ACC112 (cell line): ENCODE data around the gene SSUH2.

Experiments used
- H2AFZ ChIP-seq: fragments of 200-600 bp; sonication (generic); one replicate; pipeline ENCODE4 v1.6.0; 2017; ENCODE audit warnings: antibody characterized with exemption, low read length; ENCODE audit not compliant: unreplicated experiment
- H3K27ac ChIP-seq: fragments of 200-600 bp; sonication (generic); 2 replicates; pipeline ENCODE4 v1.5.1; 2014; ENCODE audit warnings: low read depth, mild to moderate bottlenecking, antibody characterized with exemption, low read length, moderate library complexity
- H3K27me3 ChIP-seq: fragments of 200-600 bp; sonication (generic); 2 replicates; pipeline ENCODE4 v1.6.1; 2014; ENCODE audit warnings: mild to moderate bottlenecking, antibody characterized with exemption, low read length, moderate library complexity, mixed read lengths; ENCODE audit not compliant: insufficient read depth
- H3K36me3 ChIP-seq: fragments of 200-600 bp; sonication (generic); 2 replicates; pipeline ENCODE4 v1.6.1; 2016; ENCODE audit warnings: mild to moderate bottlenecking, antibody characterized with exemption, low read length, moderate library complexity, mixed read lengths; ENCODE audit not compliant: insufficient read depth
- H3K4me1 ChIP-seq: fragments of 200-600 bp; sonication (generic); one replicate; pipeline ENCODE4 v1.6.1; 2016; ENCODE audit warnings: low read length, mixed read lengths; ENCODE audit not compliant: insufficient read depth, unreplicated experiment, control insufficient read depth
- H3K4me3 ChIP-seq: fragments of 200-600 bp; sonication (generic); 2 replicates; pipeline ENCODE4 v1.5.1; 2014; ENCODE audit warnings: mild to moderate bottlenecking, low read depth, low read length
- H3K79me2 ChIP-seq: fragments of 200-600 bp; sonication (generic); one replicate; pipeline ENCODE4 v1.6.0; 2016; ENCODE audit warnings: low read length; ENCODE audit not compliant: control insufficient read depth, unreplicated experiment, insufficient read depth

SSUH2 gene

GRCh38 chr3:8608041-8608790, 36.4 kb downstream of the SSUH2 start:
- Histone ChIP-seq H2AFZ (no peak overlapping the region), H3K27ac (no peak overlapping the region), H3K27me3 (no peaks in the 10 kb centered on the region), H3K4me1 (peaks cover 15% of the 10 kb centered on the region), H3K4me3 (no peak overlapping the region), H3K36me3 (no peaks in the 10 kb centered on the region), H3K79me2 (no peaks in the 10 kb centered on the region)

- Histone ChIP-seq H2AFZ (no peak overlapping the region), H3K36me3 (no peaks in the 10 kb centered on the region), H3K4me1 (peaks cover 15% of the 10 kb centered on the region), H3K27me3 (no peaks in the 10 kb centered on the region), H3K4me3 (no peak overlapping the region), H3K27ac (no peak overlapping the region), H3K79me2 (no peaks in the 10 kb centered on the region)
Observed at GRCh38 chr3:8607234-8608040, 37.2 kb downstream of the SSUH2 start.

DNA sequence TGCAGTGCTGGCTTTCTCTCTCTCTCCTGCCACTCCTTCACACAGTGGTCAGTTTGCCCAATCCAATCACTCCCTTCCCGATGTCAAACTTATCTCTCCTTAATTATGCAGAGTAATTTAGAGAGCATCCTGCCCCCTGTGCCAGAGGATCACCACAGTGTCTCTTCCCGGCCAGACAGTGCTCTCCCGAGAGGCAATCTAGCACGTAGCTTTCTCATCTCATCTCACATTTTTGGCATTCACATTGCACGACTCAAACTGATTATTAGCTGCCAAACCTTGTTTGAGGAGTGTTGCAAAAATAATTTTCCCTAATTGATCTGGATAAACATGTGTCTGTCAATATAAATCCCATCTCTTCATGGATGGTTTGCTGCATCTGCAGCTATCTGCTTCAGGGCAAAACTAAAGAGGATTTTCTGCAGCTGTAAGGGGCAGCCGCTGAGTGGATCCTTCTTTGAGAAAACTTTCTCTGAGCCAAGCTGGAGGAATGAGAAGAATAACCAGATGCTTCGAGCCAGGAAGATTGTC, 37.8 kb downstream of the SSUH2 start:
- no peak overlapping the region for H2AFZ ChIP-seq
- no peak overlapping the region for H3K4me3 ChIP-seq
- H3K36me3 ChIP-seq, result no peaks in the 10 kb centered on the region
- no peaks in the 10 kb centered on the region for H3K79me2 ChIP-seq
- H3K27me3 ChIP-seq, result no peaks in the 10 kb centered on the region
- no peak overlapping the region for H3K27ac ChIP-seq
- peaks cover 15% of the 10 kb centered on the region for H3K4me1 ChIP-seq

DNA sequence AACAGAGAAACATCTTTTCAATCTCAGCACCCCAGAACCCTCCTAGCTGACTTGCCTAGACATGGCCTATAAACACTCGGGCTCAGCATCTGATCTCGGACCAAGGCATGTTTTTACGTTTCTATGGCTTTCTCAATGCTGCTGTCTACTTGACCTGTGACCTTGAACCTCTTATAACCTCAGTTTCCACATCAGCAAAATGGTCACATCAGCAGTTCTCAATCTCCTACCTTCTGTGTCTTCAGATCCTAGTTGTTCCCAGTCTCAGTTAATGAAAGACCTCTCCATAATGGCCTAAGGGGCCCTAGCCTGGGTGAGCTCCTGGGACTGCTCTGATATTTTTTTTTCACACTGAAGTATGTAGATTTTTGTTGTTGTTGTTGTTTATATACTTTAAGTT, 39.6 kb downstream of the SSUH2 start:
- no peak overlapping the region for H3K27ac ChIP-seq
- H2AFZ ChIP-seq, result no peak overlapping the region
- no peaks in the 10 kb centered on the region; the same call in 1 of the 2 replicates for H3K27me3 ChIP-seq
- no peaks in the 10 kb centered on the region for H3K79me2 ChIP-seq
- no peak overlapping the region for H3K4me3 ChIP-seq
- H3K36me3 ChIP-seq, result no peaks in the 10 kb centered on the region
- peaks cover 15% of the 10 kb centered on the region for H3K4me1 ChIP-seq

DNA sequence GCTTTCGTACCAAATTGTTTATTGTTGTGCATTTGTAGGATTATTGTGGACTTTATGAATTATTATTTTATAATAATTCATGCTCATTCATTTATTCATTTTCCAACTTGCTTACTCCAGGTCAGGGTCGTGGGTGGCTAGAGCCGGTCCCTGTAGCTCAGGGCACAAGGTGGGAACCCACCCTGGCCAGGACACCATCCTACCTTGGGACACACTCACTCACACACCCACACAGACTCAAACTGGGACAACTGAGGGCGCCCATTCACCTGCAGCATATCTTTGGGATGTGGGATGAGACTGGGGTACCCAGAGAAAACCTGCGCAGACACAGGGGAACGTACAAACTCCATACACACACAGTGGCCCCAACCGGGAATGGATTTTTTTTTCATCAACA, 40.6 kb downstream of the SSUH2 start:
- H3K4me1 ChIP-seq, result peaks cover 15% of the 10 kb centered on the region
- H3K27ac ChIP-seq, result no peak overlapping the region
- H3K27me3 ChIP-seq, result peaks cover 2% of the 10 kb centered on the region; the same call in 1 of the 2 replicates
- no peaks in the 10 kb centered on the region for H3K36me3 ChIP-seq
- H3K79me2 ChIP-seq, result no peaks in the 10 kb centered on the region
- no peak overlapping the region for H2AFZ ChIP-seq
- no peak overlapping the region for H3K4me3 ChIP-seq

DNA sequence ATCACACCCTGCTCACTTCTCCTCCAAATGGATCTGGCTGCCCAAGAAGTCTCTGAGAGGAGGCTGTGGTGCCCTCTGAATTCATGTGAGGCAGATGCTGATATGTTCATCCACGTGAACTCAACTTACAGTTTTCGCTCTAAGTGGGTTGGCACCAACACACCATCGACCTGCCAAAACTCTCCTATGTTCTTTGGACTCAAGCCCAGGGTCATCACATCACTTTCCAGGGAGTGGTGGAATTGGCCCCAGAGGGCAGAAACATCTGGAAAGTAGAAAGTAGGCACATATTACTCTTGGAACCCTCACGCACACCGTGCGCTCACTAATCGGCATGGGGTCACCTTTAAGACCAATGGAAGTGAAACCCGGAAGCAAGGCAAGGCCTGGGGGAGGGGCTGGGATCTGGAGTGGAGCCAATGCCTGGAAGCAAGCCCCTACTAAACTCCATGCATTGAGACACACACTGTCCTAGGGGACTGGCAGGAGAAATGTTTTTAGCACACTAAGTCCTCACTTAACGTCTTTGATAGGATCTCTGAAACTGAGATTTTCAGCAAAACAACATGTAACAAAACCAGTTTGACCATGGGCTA, 41.4 kb downstream of the SSUH2 start:
- Histone ChIP-seq H2AFZ (no peak overlapping the region), H3K36me3 (no peaks in the 10 kb centered on the region), H3K4me3 (no peak overlapping the region), H3K27ac (no peak overlapping the region), H3K27me3 (peaks cover 2% of the 10 kb centered on the region; the same call in 1 of the 2 replicates), H3K79me2 (no peaks in the 10 kb centered on the region), H3K4me1 (peaks cover 15% of the 10 kb centered on the region)

DNA sequence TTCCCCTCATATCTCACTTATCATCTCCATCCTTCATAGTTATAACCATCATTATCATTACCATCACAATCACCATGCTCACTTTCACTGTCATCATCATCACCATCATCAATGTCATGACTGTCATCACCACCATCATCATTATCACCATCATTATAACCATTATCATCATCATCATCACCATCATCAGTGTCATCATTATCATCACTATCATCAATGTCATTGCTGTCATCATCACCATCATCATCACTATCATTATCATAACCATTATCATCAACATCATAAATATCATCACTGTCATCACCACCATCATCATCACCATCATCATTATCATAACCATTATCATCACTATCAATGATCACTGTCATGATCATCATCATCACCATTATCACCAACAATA, 44.1 kb downstream of the SSUH2 start:
- Histone ChIP-seq H3K4me3 (no peak overlapping the region), H3K36me3 (no peaks in the 10 kb centered on the region), H3K27ac (no peak overlapping the region), H3K79me2 (no peaks in the 10 kb centered on the region), H2AFZ (no peak overlapping the region), H3K4me1 (no peaks in the 10 kb centered on the region), H3K27me3 (peaks cover 2% of the 10 kb centered on the region; the same call in 1 of the 2 replicates)

GRCh38 chr3:8599146-8599545, 45.5 kb downstream of the SSUH2 start:
- Histone ChIP-seq H3K79me2 (no peaks in the 10 kb centered on the region), H3K4me3 (no peak overlapping the region)

DNA sequence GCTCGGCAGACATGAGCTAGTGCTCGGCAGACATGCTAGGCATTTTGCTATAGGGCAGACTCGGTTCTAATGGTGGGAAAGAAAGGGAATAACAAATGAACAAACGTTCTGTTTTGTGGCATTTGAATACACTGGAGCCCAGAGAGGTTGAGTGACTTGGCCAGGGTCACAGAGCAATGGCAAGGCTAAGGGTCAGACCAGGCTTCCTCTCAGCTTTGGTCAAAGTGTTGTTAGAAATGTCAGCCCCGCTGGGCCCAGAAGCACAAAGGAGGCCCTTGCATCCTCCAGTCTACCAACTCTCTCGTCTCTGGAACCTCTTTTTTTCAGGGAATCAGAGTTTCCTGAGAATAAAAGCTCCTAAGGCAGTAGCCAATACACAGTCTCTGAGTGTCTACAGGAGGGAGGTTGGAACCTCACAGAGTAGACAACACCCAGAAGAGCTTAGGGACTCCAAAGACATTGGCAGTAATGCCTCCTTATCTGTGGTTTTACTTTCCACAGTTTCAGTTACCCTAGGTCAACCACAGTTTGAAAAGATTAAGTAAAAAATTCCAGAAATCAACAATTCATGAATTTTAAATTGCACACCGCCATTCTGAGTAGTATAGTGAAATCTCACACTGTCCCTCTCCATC, 47.3 kb downstream of the SSUH2 start:
- Histone ChIP-seq H3K36me3 (no peaks in the 10 kb centered on the region), H3K27ac (no peak overlapping the region), H3K27me3 (peaks cover 2% of the 10 kb centered on the region; the same call in 1 of the 2 replicates), H3K4me1 (no peaks in the 10 kb centered on the region), H3K79me2 (no peaks in the 10 kb centered on the region), H2AFZ (no peak overlapping the region), H3K4me3 (no peak overlapping the region)

More at GRCh38 chr3:8599146-8599545, 45.5 kb downstream of the SSUH2 start:
- Histone ChIP-seq H3K36me3 (no peaks in the 10 kb centered on the region), H2AFZ (no peak overlapping the region), H3K27ac (no peak overlapping the region), H3K4me1 (no peaks in the 10 kb centered on the region), H3K27me3 (peaks cover 2% of the 10 kb centered on the region; the same call in 1 of the 2 replicates)
